Endothelial cell of umbilical vein (primary cell): ENCODE results near the gene CBLIF.

ENCODE experiments used
- CTCF ChIP-seq, 2 donors: IDR thresholded peaks; 1 replicate in 1 of 2; 2 replicates in 1 of 2; pipeline ENCODE4 v1.5.1; 2011; ENCODE audit warnings: low read length in 2 of 2, mild to moderate bottlenecking in 2 of 2, moderate library complexity in 2 of 2, control low read depth in 1 of 2, inconsistent platforms in 1 of 2, low read depth in 1 of 2; ENCODE audit not compliant: insufficient read depth in 1 of 2; ENCODE audit errors: extremely low read depth in 1 of 2
- EZH2 ChIP-seq: IDR thresholded peaks from 2 replicates; pipeline ENCODE4 v1.6.1; 2012; ENCODE audit warnings: borderline replicate concordance, low read depth, mild to moderate bottlenecking, moderate library complexity, low read length, inconsistent platforms; ENCODE audit not compliant: severe bottlenecking
- FOS ChIP-seq: IDR thresholded peaks from 2 replicates; pipeline ENCODE4 v1.6.1; 2011; ENCODE audit warnings: mild to moderate bottlenecking, low read length, moderate library complexity, borderline replicate concordance; ENCODE audit not compliant: insufficient read depth
- JUN ChIP-seq: IDR thresholded peaks from 2 replicates; pipeline ENCODE4 v1.6.1; 2011; ENCODE audit warnings: borderline replicate concordance, low read depth; ENCODE audit not compliant: insufficient read length, insufficient read depth
- POLR2A ChIP-seq: IDR thresholded peaks from 2 replicates; pipeline ENCODE4 v1.6.1; 2012; ENCODE audit warnings: low read depth, mild to moderate bottlenecking, control low read depth, low read length
- TF ChIP-seq, protein P1 (sequence below): IDR thresholded peaks from 2 replicates; pipeline ENCODE4 v1.6.1; 2011; ENCODE audit not compliant: insufficient read depth, insufficient read length

GRCh38 chr11:59810911-59811259, 34.4 kb downstream of the CBLIF start:
- TF ChIP-seq CTCF (IDR thresholded peaks at IDR 0.05; ENCODE audit: extremely low read depth in 1 of 2, insufficient read depth in 1 of 2, low read depth in 1 of 2, low read length in 2 of 2) (no peak), FOS (no peak), POLR2A (peak; percentile 4), EZH2 (no peak), JUN (no peak)
- TF ChIP-seq, protein P1, sequence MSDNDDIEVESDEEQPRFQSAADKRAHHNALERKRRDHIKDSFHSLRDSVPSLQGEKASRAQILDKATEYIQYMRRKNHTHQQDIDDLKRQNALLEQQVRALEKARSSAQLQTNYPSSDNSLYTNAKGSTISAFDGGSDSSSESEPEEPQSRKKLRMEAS: no peak
